Right lobe of liver (tissue), 6 donors: ENCODE results near the gene SPATA21. TPM values are rescaled to one million over a fixed set of nuclear protein-coding genes. Genes with fewer than 3 reads are reported as not detected.

Source experiments
- ATAC-seq, 4 donors: fragments of 200-7000 bp; cut with Tn5 transposase; one replicate each; pipeline ENCODE4 v1.9.1; 2020; ENCODE audit warnings: mild to moderate bottlenecking in 4 of 4, moderate library complexity in 4 of 4
- DNase-seq, 3 donors: peaks; one replicate each; pipeline ENCODE4 v3.0.0-alpha.2; 2020
- H3K27ac ChIP-seq, 3 donors: fragments of 200-600 bp; one replicate each; pipeline ENCODE4 v1.8.0; 2022
- H3K27me3 ChIP-seq, 2 donors: fragments of 200-600 bp; one replicate each; pipeline ENCODE4 v1.8.0; 2022
- H3K36me3 ChIP-seq, 4 donors: fragments of 200-600 bp; sonication (generic) in 1 of 4; one replicate each; pipeline versions ENCODE4 v1.5.1 to v1.8.0; 2017 to 2022; ENCODE audit warnings: control low read depth in 1 of 4
- H3K4me1 ChIP-seq, 4 donors: fragments of 200-600 bp; sonication (generic) in 1 of 4; one replicate each; pipeline versions ENCODE4 v1.5.1 to v1.8.0; 2017 to 2022; ENCODE audit warnings: control low read depth in 1 of 4
- H3K4me3 ChIP-seq, 3 donors: fragments of 200-600 bp; one replicate each; pipeline ENCODE4 v1.8.0; 2022
- H3K9me3 ChIP-seq, 4 donors: fragments of 200-600 bp; sonication (generic) in 1 of 4; one replicate each; pipeline versions ENCODE4 v1.5.1 to v1.8.0; 2017 to 2022; ENCODE audit warnings: control low read depth in 1 of 4
- POLR2A ChIP-seq: fragments of 450-650 bp; IDR thresholded peaks from one replicate; pipeline ENCODE4 v1.6.1; 2017; ENCODE audit warnings: antibody characterized with exemption, mild to moderate bottlenecking
- WGBS: methylation state at CpG from one replicate; pipeline ENCODE4 v1.1.6; 2018; ENCODE audit warnings: low coverage, low lambda C conversion rate; ENCODE audit not compliant: insufficient coverage; ENCODE audit errors: missing lambda C conversion rate; 5-methylcytosine and 5-hydroxymethylcytosine counted together
- intact Hi-C, 2 donors: fragments of 100-400 bp; cut with DNase I; formaldehyde crosslinking; loops; one replicate each; pipeline versions ENCODE4 v1.11.2 to v1.14.1; 2022
- total RNA-seq, 6 experiments: library from RNA; depleted of rRNA in 2 of 6; stranded (reverse); fragments of >200 nt in 2 of 6; fragmentation: NEBNext Ultra II Directional in 3 of 6; extraction: Animal tissue kit (Norgen Biotek cat#: 25700) in 3 of 6; gene quantifications; one replicate each; pipeline versions ENCODE4 v1.1.0 to v1.2.4, GENCODE V29; 2016 to 2023
- TF ChIP-seq, protein P1 (sequence below), 4 donors: fragments of 200-600 bp in 3 of 4; fragments of 450-650 bp in 1 of 4; IDR thresholded peaks; one replicate each; pipeline versions ENCODE4 v1.5.1 to v1.8.0; 2016 to 2022; ENCODE audit warnings: antibody characterized with exemption in 4 of 4, mild to moderate bottlenecking in 2 of 4
- donor health status: DM: no; HTN: yes; CAD: no.
- donor health status: DM: no; HTN: no; CAD: no.
- donor health status: DM: no; HTN: no; CAD: no.
- donor health status: DM: no; HTN: yes; CAD: no.
- donor health status: DM: no; HTN: yes; CAD: no.

Gene SPATA21
- total RNA-seq, 6 experiments from 2014 or later = 1.6 to 1.8 TPM; not detected in 4

DNA sequence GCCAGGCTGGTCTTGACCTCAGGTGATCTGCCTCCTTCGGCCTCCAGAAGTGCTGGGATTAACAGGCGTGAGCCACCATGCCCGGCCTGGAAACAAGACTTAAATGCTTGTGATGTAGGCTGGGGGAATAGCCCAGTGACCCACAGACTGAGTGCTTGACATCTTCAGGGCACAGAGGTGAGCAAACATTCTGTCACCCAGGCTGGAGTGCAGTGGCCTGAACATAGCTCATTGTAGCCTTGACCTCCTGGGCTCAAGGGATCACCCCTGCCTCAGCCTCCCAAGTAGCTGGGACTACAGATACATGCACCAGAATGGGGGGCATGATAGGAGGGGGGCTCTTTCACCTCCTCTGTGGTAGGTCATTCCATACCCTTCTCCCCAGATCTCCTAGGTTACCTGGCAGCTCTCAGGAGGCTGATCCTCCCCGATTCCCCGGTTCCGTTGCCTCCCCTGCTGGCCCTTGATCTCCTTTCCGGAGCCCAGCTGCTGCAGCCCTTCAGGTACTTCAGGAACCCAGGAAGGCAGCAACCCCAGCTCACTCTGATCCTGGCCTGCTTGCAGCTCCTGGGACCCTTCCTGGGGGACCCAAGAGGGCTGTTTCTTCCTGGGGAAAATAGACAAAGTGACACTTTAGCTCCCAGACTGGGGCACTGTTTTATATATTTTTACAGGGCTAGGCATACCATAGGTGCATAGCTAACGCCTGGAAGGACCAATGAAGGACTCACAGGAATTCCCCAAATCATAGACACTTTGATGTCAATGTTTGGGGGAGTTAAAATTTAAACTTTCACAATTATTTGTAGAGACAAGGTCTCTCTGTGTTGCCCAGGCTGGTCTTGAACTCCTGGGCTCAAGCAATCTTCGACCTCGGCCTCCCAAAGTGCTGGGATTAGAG lies 11.8 kb downstream of the SPATA21 start:
- ATAC-seq (peak in 3 of 4 donors; percentile 36 to 90 (median 90)), DNase-seq (no peak)
- H3K4me1 ChIP-seq = peaks cover 0 to 11% (median 0%) of the 10 kb centered on the region in 4 donors
- no peaks in the 10 kb centered on the region for H3K9me3 ChIP-seq
- H3K27me3 ChIP-seq = no peaks in the 10 kb centered on the region
- 68% methylated on average over 6 of the region's 10 CpGs for WGBS
- peak overlapping the region in 1 of 3 donors; percentile 19 for H3K27ac ChIP-seq
- no peak for TF ChIP-seq POLR2A
- TF ChIP-seq, protein P1, sequence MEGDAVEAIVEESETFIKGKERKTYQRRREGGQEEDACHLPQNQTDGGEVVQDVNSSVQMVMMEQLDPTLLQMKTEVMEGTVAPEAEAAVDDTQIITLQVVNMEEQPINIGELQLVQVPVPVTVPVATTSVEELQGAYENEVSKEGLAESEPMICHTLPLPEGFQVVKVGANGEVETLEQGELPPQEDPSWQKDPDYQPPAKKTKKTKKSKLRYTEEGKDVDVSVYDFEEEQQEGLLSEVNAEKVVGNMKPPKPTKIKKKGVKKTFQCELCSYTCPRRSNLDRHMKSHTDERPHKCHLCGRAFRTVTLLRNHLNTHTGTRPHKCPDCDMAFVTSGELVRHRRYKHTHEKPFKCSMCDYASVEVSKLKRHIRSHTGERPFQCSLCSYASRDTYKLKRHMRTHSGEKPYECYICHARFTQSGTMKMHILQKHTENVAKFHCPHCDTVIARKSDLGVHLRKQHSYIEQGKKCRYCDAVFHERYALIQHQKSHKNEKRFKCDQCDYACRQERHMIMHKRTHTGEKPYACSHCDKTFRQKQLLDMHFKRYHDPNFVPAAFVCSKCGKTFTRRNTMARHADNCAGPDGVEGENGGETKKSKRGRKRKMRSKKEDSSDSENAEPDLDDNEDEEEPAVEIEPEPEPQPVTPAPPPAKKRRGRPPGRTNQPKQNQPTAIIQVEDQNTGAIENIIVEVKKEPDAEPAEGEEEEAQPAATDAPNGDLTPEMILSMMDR (IDR thresholded peaks at IDR 0.05) = no peak
- no peak overlapping the region for H3K4me3 ChIP-seq
- intact Hi-C loops = no loop called here
- H3K36me3 ChIP-seq = no peaks in the 10 kb centered on the region

DNA sequence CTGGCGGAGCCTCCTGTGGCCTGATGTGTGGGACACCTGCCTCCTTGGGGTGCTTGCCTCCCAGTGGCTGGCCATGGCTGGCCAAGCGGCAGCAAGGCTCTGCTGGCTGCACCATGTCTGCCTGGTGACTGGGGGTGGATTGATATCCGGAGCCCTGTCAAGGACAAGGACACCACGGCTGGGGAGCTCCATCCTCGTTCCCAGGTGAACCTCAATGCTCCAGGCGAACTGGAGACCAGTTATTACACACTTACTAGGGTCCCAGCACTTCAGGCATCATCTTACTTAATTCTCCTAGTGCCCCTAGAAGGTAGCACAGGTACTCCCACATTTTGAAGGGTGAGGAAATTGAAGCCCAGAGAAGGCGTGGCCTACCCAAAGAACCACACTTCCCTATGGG lies 15.2 kb downstream of the SPATA21 start:
- ATAC-seq (no peak), DNase-seq (no peak)
- no peaks in the 10 kb centered on the region for H3K9me3 ChIP-seq
- 94% methylated on average over 2 of the region's 7 CpGs for WGBS
- H3K27me3 ChIP-seq = no peaks in the 10 kb centered on the region
- no peaks in the 10 kb centered on the region for H3K36me3 ChIP-seq
- H3K27ac ChIP-seq = no peak overlapping the region
- no peak for TF ChIP-seq POLR2A
- TF ChIP-seq, protein P1 (IDR thresholded peaks at IDR 0.05) = no peak
- intact Hi-C loops = no loop called here
- no peak overlapping the region for H3K4me3 ChIP-seq
- H3K4me1 ChIP-seq = peaks cover 0 to 11% (median 0%) of the 10 kb centered on the region in 4 donors

DNA sequence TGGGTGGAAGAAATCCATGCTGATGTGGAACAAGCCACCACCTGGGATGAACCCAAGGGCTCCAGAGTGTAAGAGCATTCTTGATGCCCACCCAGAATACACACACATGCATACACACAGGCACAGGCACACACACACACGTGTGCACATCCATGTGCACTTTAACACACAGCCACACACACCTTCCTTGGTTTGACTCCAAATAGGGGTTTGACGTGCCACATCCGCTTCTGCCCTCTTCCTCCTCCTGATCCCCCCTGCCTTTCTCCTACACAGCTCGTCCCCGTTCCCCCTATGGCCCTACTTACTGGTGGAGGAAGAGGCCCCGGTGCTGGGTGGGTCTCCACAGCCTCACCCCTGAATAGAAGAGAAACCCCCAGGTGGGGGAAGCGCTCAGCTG lies 16.0 kb downstream of the SPATA21 start:
- WGBS = 74% methylated on average over 2 of the region's 7 CpGs
- no peak for TF ChIP-seq POLR2A
- TF ChIP-seq, protein P1 (IDR thresholded peaks at IDR 0.05) = no peak
- Histone ChIP-seq H3K4me3 (no peak overlapping the region), H3K4me1 (peaks cover 0 to 11% (median 0%) of the 10 kb centered on the region in 4 donors), H3K27me3 (no peaks in the 10 kb centered on the region), H3K27ac (no peak overlapping the region), H3K9me3 (no peaks in the 10 kb centered on the region), H3K36me3 (no peaks in the 10 kb centered on the region)
- intact Hi-C loops = no loop called here
- ATAC-seq (no peak), DNase-seq (no peak)

DNA sequence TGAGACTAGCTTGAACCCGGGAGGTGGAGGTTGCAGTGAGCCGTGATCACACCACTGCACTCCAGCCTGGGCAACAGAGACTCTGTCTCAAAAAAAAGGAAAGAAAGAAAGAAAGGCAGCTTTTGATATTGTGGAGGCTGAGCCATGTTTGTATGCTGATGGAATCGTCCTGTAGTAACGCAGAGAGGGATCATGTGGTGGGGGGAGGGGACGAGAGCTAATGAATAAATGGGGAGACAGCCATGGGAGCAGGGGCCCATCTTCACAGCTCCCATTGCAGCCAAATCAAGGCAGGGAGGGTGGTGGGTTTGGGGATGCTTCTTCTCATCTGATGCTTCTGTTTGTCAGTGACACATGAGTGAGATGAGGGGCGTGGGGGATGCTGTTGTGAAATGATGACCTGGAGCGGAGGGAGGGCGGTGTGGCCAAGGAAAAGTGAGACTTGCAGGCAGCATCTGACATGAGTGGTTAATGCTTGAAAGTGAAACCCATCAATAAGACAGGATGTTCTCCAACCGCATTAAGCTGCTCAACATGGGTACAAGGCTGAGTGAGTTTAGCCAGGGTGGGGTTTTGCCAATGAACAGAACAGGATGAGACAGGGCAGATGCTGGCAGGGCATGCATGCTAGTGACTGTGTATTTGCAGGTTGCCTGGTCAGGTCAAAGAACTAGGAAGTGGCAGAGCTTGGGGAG lies 16.7 kb downstream of the SPATA21 start:
- no peaks in the 10 kb centered on the region for H3K9me3 ChIP-seq
- DNase-seq (no peak), ATAC-seq (peak in 2 of 4 donors; percentile 11 to 18)
- no peaks in the 10 kb centered on the region for H3K27me3 ChIP-seq
- H3K4me3 ChIP-seq = no peak overlapping the region
- no peak for TF ChIP-seq POLR2A
- TF ChIP-seq, protein P1 (IDR thresholded peaks at IDR 0.05) = no peak
- peaks cover 0 to 6% (median 0%) of the 10 kb centered on the region in 4 donors for H3K4me1 ChIP-seq
- WGBS = 62% methylated on average over 7 of the region's 9 CpGs
- H3K36me3 ChIP-seq = no peaks in the 10 kb centered on the region
- no peak overlapping the region for H3K27ac ChIP-seq
- intact Hi-C loops = no loop called here
